GM21447 (cell line): ENCODE measurements around the gene ZNF483.
"Not testable (repeated sequence)": the region's sequence is repeated elsewhere in the genome, so short reads cannot be mapped to it uniquely, and the experiment has no call there.

Experiments
- ATAC-seq: cut with Tn5 transposase; IDR thresholded peaks from one replicate; pipeline ENCODE4 v1.9.1; 2021; ENCODE audit not compliant: unreplicated experiment

ZNF483 gene

DNA sequence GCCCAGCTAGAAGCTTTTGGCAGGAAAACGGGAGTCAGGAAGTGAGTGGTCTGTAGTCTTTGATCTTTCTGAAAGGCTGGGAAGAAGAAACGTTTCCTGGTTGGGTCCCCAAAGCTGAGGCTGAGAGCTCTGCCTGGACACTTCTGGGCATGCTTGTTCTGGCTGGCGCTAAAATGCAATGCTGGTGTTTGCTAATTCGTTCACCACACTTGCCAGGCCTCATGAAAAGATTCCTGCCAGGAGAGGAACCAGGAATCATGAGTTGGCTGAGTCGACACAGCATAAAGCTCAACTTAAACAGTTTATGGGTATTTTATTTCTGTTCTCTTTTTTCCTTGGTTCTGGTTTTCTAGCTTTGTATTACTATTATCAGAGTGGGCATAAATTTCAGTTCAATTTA, 85.2 kb downstream of the ZNF483 start:
- ATAC-seq = no peak

DNA sequence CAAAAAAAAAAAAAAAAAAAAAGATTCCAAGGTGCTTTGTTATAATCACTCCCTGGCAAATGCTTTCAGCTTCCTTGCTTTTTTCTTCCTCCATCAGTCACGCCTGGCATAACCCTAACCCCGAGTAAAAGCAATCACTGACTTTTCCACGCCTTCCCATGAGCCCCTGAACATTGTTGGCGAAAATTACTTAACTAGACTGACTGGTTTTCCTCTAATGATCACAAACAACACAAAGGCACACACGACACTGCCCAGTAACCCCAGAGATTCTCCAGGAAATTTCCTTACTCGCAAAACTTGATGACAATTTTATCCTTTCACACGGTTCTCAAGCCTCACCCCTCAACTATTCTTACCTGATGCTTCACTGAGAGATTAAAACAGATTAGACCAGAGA, 85.9 kb downstream of the ZNF483 start:
- no peak for ATAC-seq

DNA sequence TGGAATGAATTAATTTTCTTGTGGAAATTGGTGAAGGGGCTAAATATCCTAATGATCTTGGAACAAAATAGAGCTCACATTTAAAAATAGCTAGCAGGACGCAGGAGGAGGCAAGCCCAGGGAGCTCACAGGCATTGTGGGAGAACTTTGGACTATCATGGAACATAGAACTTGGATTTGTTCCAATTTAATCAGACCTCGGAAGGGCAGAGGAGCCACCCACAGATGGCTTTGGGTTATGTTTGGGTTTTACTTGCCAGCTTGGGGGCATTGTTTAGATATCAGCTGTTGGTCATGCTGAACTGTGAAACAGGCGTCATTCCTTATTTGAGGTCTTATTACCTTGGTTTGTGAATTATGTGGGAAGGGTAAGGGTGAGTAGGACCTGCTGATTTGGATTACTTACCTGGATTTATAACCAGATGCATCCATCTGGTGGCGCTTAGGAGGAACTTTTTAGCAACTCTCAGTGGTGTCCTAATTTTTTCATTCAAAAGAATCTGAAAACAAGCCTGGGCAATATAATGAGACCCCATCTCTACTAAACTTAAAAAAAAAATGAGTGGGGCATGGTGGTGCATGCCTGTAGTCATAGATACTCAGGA, 88.6 kb downstream of the ZNF483 start:
- no peak for ATAC-seq

DNA sequence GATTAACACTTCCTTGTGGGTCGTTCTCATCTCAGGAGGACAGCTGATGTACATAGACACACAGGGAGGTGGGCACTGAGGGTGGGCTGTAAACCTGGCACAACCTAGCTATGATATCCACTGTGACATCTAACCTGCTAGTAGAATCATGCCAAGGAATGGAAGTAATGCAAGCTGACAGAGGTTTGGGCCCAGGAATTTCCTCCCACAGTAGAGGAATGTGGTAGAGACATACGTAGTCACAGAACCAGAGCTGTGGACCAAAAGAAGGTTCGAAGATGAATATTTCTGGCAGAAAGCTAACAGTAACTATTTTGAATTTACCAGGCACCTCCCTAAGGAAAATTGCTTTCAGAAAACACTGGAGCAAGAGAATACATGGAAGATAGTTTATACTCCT, 90.9 kb downstream of the ZNF483 start:
- ATAC-seq = no peak

DNA sequence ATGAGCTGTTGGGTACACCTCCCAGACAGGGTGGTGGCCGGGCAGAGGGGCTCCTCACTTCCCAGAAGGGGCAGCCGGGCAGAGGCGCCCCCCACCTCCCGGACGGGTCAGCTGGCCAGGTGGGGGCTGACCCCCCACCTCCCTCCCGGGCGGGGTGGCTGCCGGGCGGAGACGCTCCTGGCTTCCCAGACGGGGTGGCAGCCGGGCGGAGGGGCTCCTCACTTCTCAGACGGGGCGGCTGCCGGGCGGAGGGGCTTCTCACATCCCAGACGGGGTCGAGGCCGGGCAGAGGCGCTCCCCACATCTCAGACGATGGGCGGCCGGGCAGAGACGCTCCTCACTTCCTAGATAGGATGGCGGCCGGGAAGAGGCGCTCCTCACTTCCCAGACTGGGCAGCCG, 92.4 kb downstream of the ZNF483 start:
- ATAC-seq = not testable (repeated sequence)

DNA sequence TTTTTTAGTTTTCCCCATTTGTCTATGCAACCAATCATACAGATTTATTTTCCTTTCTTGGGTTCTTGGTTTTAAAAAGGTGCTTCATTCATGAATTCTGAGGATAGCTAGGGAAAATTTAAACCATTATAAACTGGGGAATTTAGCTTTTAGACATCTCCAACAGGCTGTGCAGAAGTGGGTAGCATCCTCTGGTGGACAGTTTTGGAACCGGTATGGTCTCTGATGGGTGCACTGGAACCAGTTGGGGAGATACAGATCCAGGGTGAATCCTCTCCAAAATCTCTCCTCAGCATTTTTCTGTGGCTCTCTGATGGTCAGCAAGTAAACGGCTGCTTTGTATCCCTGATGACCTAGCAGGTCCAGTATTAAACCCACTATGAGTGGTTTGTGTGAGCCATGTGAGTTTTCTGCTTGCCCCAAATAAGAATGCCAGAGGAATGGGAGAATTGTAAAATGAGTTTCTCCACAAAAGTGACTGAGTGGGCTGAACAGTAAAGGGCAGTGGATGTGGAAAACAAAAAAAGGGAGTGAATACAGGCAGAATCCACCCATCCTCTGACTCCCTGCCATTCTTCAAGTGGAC, 97.0 kb downstream of the ZNF483 start:
- no peak for ATAC-seq

DNA sequence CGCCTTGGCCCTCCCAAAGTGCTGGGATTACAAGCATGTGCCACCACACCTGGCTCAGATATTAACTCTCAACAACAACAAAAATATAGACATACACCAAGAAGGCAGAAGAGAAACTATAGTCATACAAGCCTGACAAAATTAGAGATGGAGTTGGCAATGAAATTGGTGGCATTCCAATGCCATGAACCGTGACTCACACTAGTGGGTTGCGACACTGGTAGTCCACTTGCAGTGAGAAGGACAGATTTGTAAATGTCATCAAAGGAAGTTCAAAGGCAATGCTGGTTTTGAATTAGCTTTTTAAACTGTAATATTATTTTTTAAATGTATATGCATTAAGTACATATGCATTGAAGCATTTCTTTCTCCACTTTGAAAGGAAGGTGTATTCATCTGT, 97.6 kb downstream of the ZNF483 start:
- ATAC-seq = no peak
